HEK293 (cell line): ENCODE measurements around the gene ARID3A.

Experiments used
- CTCF ChIA-PET: fragments of 350-600 bp; formaldehyde crosslinking; extraction: SDS; loops from one replicate; lab custom pipeline; 2021; ENCODE audit warnings: antibody characterized with exemption; lab: Yijun Ruan, JAX
- POLR2A ChIA-PET: fragments of 300-600 bp; formaldehyde crosslinking; extraction: SDS; loops from one replicate; lab custom pipeline; 2020; ENCODE audit warnings: antibody characterized with exemption, inconsistent platforms; lab: Yijun Ruan, JAX
- H3K27ac ChIP-seq: fragments of 200-500 bp; sonication (Bioruptor generic); 2 replicates; pipeline ENCODE4 v1.5.1; 2014; ENCODE audit warnings: low read depth, low read length, control low read depth, inconsistent platforms; ENCODE audit errors: extremely low read depth
- H3K36me3 ChIP-seq, 2 experiments: fragments of 200-500 bp in 1 of 2; sonication (Bioruptor generic) in 1 of 2; 1 replicate in 1 of 2; 2 replicates in 1 of 2; pipeline ENCODE4 v1.5.1; 2014 to 2017; ENCODE audit warnings: inconsistent platforms in 2 of 2, low read length in 2 of 2; ENCODE audit not compliant: control insufficient read depth in 2 of 2, insufficient read depth in 1 of 2
- H3K4me1 ChIP-seq: fragments of 200-500 bp; sonication (Bioruptor generic); 2 replicates; pipeline ENCODE4 v1.5.1; 2014; ENCODE audit warnings: mild to moderate bottlenecking, low read length, inconsistent platforms; ENCODE audit not compliant: control insufficient read depth, insufficient read depth
- H3K4me3 ChIP-seq: 2 replicates; pipeline ENCODE4 v1.5.1; 2011; ENCODE audit warnings: low read depth, mild to moderate bottlenecking, control low read depth, low read length, moderate library complexity
- H3K9me3 ChIP-seq: fragments of 200-500 bp; sonication (Bioruptor generic); 2 replicates; pipeline ENCODE4 v1.5.1; 2014; ENCODE audit warnings: low read depth, low read length, inconsistent platforms; ENCODE audit not compliant: control insufficient read depth, insufficient read depth
- PRDM6 ChIP-seq: fragments of 450-650 bp; formaldehyde crosslinking; IDR thresholded peaks from 2 replicates; pipeline ENCODE4 v1.5.1; 2017; ENCODE audit warnings: missing biosample characterization, missing genetic modification characterization
- REPIN1 ChIP-seq: fragments of 450-650 bp; formaldehyde crosslinking; IDR thresholded peaks from 2 replicates; pipeline ENCODE4 v1.5.1; 2017; ENCODE audit warnings: missing biosample characterization, missing genetic modification characterization, low read depth
- TRIM28 ChIP-seq: IDR thresholded peaks from 2 replicates; pipeline ENCODE4 v1.6.1; 2011; ENCODE audit warnings: low read length, control low read depth, borderline replicate concordance
- ZBTB17 ChIP-seq: fragments of 450-650 bp; formaldehyde crosslinking; IDR thresholded peaks from 2 replicates; pipeline ENCODE4 v1.5.1; 2016; ENCODE audit warnings: missing biosample characterization, missing genetic modification characterization
- ZBTB48 ChIP-seq: fragments of 450-650 bp; formaldehyde crosslinking; IDR thresholded peaks from 2 replicates; pipeline ENCODE4 v1.5.1; 2016; ENCODE audit warnings: missing biosample characterization, missing genetic modification characterization
- ZBTB7A ChIP-seq: fragments of 450-650 bp; formaldehyde crosslinking; IDR thresholded peaks from 2 replicates; pipeline ENCODE4 v1.5.1; 2016; ENCODE audit warnings: low read depth, missing biosample characterization, missing genetic modification characterization
- ZNF280C ChIP-seq: fragments of 450-650 bp; formaldehyde crosslinking; IDR thresholded peaks from 2 replicates; pipeline ENCODE4 v1.5.1; 2016; ENCODE audit warnings: missing biosample characterization, missing genetic modification characterization
- ZNF335 ChIP-seq: fragments of 450-650 bp; formaldehyde crosslinking; conservative IDR thresholded peaks from 2 replicates; pipeline ENCODE4 v1.5.1; 2016; ENCODE audit warnings: missing biosample characterization, missing genetic modification characterization
- ZNF513 ChIP-seq: fragments of 450-650 bp; IDR thresholded peaks from 2 replicates; pipeline ENCODE4 v1.5.1; 2018; ENCODE audit warnings: missing biosample characterization, missing genetic modification characterization
- ZNF561 ChIP-seq: fragments of 450-650 bp; IDR thresholded peaks from 2 replicates; pipeline ENCODE4 v1.5.1; 2018; ENCODE audit warnings: missing biosample characterization, missing genetic modification characterization, borderline replicate concordance
- ZNF580 ChIP-seq: fragments of 450-650 bp; formaldehyde crosslinking; IDR thresholded peaks from 2 replicates; pipeline ENCODE4 v1.5.1; 2016; ENCODE audit warnings: missing biosample characterization, missing genetic modification characterization
- ZNF639 ChIP-seq: fragments of 450-650 bp; formaldehyde crosslinking; IDR thresholded peaks from 2 replicates; pipeline ENCODE4 v1.5.1; 2016; ENCODE audit warnings: missing biosample characterization, missing genetic modification characterization
- ZNF704 ChIP-seq: fragments of 450-650 bp; formaldehyde crosslinking; IDR thresholded peaks from 2 replicates; pipeline ENCODE4 v1.5.1; 2016; ENCODE audit warnings: missing biosample characterization, missing genetic modification characterization
- ZSCAN23 ChIP-seq: fragments of 450-650 bp; formaldehyde crosslinking; IDR thresholded peaks from 2 replicates; pipeline ENCODE4 v1.5.1; 2016; ENCODE audit warnings: missing biosample characterization, missing genetic modification characterization
- TF ChIP-seq, protein P1 (sequence below): fragments of 450-650 bp; formaldehyde crosslinking; IDR thresholded peaks from 2 replicates; pipeline ENCODE4 v1.5.1; 2016; ENCODE audit warnings: missing biosample characterization, missing genetic modification characterization
- TF ChIP-seq, protein P2 (sequence below): fragments of 450-650 bp; IDR thresholded peaks from 2 replicates; pipeline ENCODE4 v1.5.1; 2018; ENCODE audit warnings: missing biosample characterization, mild to moderate bottlenecking, missing genetic modification characterization
- TF ChIP-seq, protein P3 (sequence below): fragments of 450-650 bp; formaldehyde crosslinking; IDR thresholded peaks from 2 replicates; pipeline ENCODE4; 2016; ENCODE audit warnings: missing biosample characterization, missing genetic modification characterization
- TF ChIP-seq, protein P4 (sequence below): fragments of 450-650 bp; formaldehyde crosslinking; IDR thresholded peaks from 2 replicates; pipeline ENCODE4 v1.5.1; 2016; ENCODE audit warnings: missing biosample characterization, missing genetic modification characterization

The ARID3A gene

GRCh38 chr19:972281-972680 lies 46.4 kb downstream of the ARID3A start:
- H3K4me3 ChIP-seq = no peak overlapping the region
- TF ChIP-seq ZNF513 = no peak
- no peak for TF ChIP-seq ZSCAN23 (tag by site-specific recombination)
- TF ChIP-seq, protein P1, sequence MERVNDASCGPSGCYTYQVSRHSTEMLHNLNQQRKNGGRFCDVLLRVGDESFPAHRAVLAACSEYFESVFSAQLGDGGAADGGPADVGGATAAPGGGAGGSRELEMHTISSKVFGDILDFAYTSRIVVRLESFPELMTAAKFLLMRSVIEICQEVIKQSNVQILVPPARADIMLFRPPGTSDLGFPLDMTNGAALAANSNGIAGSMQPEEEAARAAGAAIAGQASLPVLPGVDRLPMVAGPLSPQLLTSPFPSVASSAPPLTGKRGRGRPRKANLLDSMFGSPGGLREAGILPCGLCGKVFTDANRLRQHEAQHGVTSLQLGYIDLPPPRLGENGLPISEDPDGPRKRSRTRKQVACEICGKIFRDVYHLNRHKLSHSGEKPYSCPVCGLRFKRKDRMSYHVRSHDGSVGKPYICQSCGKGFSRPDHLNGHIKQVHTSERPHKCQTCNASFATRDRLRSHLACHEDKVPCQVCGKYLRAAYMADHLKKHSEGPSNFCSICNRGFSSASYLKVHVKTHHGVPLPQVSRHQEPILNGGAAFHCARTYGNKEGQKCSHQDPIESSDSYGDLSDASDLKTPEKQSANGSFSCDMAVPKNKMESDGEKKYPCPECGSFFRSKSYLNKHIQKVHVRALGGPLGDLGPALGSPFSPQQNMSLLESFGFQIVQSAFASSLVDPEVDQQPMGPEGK = 0 out of 2 replicates have a peak, but pooled peaks have one; percentile 22
- no peak for TF ChIP-seq ZNF561 (tag by site-specific recombination)
- TF ChIP-seq, protein P2, sequence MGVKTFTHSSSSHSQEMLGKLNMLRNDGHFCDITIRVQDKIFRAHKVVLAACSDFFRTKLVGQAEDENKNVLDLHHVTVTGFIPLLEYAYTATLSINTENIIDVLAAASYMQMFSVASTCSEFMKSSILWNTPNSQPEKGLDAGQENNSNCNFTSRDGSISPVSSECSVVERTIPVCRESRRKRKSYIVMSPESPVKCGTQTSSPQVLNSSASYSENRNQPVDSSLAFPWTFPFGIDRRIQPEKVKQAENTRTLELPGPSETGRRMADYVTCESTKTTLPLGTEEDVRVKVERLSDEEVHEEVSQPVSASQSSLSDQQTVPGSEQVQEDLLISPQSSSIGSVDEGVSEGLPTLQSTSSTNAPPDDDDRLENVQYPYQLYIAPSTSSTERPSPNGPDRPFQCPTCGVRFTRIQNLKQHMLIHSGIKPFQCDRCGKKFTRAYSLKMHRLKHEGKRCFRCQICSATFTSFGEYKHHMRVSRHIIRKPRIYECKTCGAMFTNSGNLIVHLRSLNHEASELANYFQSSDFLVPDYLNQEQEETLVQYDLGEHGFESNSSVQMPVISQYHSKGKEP (tag by site-specific recombination) = no peak
- TF ChIP-seq ZNF335 (tag by site-specific recombination) = no peak
- 0 out of 2 replicates have a peak, but pooled peaks have one; percentile 26 for TF ChIP-seq ZNF580 (tag by site-specific recombination)
- TF ChIP-seq, protein P3, sequence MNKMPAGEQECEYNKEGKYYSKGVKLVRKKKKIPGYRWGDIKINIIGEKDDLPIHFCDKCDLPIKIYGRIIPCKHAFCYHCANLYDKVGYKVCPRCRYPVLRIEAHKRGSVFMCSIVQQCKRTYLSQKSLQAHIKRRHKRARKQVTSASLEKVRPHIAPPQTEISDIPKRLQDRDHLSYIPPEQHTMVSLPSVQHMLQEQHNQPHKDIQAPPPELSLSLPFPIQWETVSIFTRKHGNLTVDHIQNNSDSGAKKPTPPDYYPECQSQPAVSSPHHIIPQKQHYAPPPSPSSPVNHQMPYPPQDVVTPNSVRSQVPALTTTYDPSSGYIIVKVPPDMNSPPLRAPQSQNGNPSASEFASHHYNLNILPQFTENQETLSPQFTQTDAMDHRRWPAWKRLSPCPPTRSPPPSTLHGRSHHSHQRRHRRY = no peak
- no peak for TF ChIP-seq ZBTB48 (tag by site-specific recombination)
- TF ChIP-seq ZNF704 (tag by site-specific recombination) = no peak
- no peak for TF ChIP-seq ZBTB17 (tag by site-specific recombination)
- no peak for TF ChIP-seq REPIN1 (tag by site-specific recombination)
- TF ChIP-seq, protein P4, sequence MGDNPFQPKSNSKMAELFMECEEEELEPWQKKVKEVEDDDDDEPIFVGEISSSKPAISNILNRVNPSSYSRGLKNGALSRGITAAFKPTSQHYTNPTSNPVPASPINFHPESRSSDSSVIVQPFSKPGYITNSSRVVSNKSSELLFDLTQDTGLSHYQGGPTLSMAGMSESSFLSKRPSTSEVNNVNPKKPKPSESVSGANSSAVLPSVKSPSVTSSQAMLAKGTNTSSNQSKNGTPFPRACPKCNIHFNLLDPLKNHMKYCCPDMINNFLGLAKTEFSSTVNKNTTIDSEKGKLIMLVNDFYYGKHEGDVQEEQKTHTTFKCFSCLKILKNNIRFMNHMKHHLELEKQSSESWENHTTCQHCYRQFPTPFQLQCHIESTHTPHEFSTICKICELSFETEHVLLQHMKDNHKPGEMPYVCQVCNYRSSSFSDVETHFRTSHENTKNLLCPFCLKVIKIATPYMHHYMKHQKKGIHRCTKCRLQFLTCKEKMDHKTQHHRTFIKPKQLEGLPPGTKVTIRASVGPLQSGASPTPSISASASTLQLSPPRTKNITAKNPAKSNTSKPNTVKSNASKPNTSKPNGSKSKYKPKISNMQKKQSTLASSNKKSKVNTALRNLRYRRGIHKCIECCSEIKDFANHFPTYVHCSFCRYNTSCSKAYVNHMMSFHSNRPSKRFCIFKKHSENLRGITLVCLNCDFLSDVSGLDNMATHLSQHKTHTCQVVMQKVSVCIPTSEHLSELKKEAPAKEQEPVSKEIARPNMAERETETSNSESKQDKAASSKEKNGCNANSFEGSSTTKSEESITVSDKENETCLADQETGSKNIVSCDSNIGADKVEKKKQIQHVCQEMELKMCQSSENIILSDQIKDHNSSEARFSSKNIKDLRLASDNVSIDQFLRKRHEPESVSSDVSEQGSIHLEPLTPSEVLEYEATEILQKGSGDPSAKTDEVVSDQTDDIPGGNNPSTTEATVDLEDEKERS = peak; percentile 93
- TF ChIP-seq ZNF280C (tag by site-specific recombination) = no peak
- no peak for TF ChIP-seq TRIM28
- TF ChIP-seq PRDM6 = no peak
- no peak for TF ChIP-seq ZBTB7A
- TF ChIP-seq ZNF639 (tag by site-specific recombination) = no peak
- TF ChIP-seq, all 188 proteins: peak for 3
- ChIA-PET CTCF (interaction anchor here (0.8 to 1.2 kb wide), 2 partner anchors 10 to 12 kb away, joined by 4 to 8 read pairs; partner anchors contain the start of gene WDR18), POLR2A (no interaction called here)
- no peak overlapping the region for H3K27ac ChIP-seq
- no peaks in the 10 kb centered on the region for H3K9me3 ChIP-seq
- peaks cover 8 to 38% of the 10 kb centered on the region in 2 experiments for H3K36me3 ChIP-seq
- H3K4me1 ChIP-seq = no peaks in the 10 kb centered on the region
